Stomach (tissue), 4 donors: ENCODE results near the gene MCC.

Experiments
- CTCF ChIP-seq, 7 experiments: fragments of 450-650 bp in 4 of 7; fragments of 200-600 bp in 3 of 7; sonication (generic) in 3 of 7; IDR thresholded peaks; one replicate each; pipeline ENCODE4 v1.5.1; 2016 to 2019; ENCODE audit warnings: antibody characterized with exemption in 7 of 7, control low read depth in 2 of 7, mild to moderate bottlenecking in 1 of 7
- EP300 ChIP-seq: sonication (generic); formaldehyde crosslinking; IDR thresholded peaks from one replicate; pipeline ENCODE4 v1.6.1; 2017; ENCODE audit warnings: antibody characterized with exemption
- POLR2A ChIP-seq, 4 donors: fragments of 450-650 bp; IDR thresholded peaks; one replicate each; pipeline ENCODE4 v1.6.1; 2016; ENCODE audit warnings: antibody characterized with exemption in 4 of 4, control low read depth in 2 of 4, mild to moderate bottlenecking in 1 of 4, moderate library complexity in 1 of 4

GRCh38 chr5:113070901-113071300 is 417.4 kb downstream of the MCC start:
- TF ChIP-seq CTCF (IDR thresholded peaks at IDR 0.05) (no peak), POLR2A (IDR thresholded peaks at IDR 0.05) (no peak), EP300 (no peak)
